ENCODE results near the gene EIF1AX. TPM values are rescaled to one million over a fixed set of nuclear protein-coding genes. Genes with fewer than 3 reads are reported as not detected.
A peak's percentile ranks its signal among the peaks of the same experiment; 100 is the strongest.

Gene EIF1AX
- total and polyA plus RNA-seq, 9 of the 15 experiments (the other 6 are each of a cell fraction or from before 2014, with no cell fraction given) = 54.2 to 178 (median 73.5) TPM

GRCh38 chrX:20141281-20142220 lies at the start of gene EIF1AX (continued):
- no peak for TF ChIP-seq ATF3 (IDR thresholded peaks at IDR 0.05)
- no peak for TF ChIP-seq ATF3 (CRISPR knock-in tag; conservative IDR thresholded peaks at IDR 0.05)
- peak; percentile 80 for TF ChIP-seq CXXC5 (CRISPR knock-in tag; IDR thresholded peaks at IDR 0.05)
- 0 out of 2 replicates have a peak, but pooled peaks have one; percentile 14 for TF ChIP-seq HNRNPL (IDR thresholded peaks at IDR 0.05; ENCODE audit: low read depth, low read length)
- TF ChIP-seq TEAD2 (tag; IDR thresholded peaks at IDR 0.05) = no peak
- no peak for TF ChIP-seq BMI1 (IDR thresholded peaks at IDR 0.05; ENCODE audit: low read length)
- no peak for TF ChIP-seq MAFF (IDR thresholded peaks at IDR 0.05; ENCODE audit: low read length)
- no peak for TF ChIP-seq TFE3 (CRISPR knock-in tag; IDR thresholded peaks at IDR 0.05)
- no peak for TF ChIP-seq HOXB6 (CRISPR knock-in tag; IDR thresholded peaks at IDR 0.05; ENCODE audit: borderline replicate concordance)
- no peak for TF ChIP-seq MITF (IDR thresholded peaks at IDR 0.05)
- no peak for TF ChIP-seq ZBED1 (IDR thresholded peaks at IDR 0.05)
- TF ChIP-seq CAMTA2 (CRISPR knock-in tag; conservative IDR thresholded peaks at IDR 0.05) = no peak
- TF ChIP-seq, protein P1, sequence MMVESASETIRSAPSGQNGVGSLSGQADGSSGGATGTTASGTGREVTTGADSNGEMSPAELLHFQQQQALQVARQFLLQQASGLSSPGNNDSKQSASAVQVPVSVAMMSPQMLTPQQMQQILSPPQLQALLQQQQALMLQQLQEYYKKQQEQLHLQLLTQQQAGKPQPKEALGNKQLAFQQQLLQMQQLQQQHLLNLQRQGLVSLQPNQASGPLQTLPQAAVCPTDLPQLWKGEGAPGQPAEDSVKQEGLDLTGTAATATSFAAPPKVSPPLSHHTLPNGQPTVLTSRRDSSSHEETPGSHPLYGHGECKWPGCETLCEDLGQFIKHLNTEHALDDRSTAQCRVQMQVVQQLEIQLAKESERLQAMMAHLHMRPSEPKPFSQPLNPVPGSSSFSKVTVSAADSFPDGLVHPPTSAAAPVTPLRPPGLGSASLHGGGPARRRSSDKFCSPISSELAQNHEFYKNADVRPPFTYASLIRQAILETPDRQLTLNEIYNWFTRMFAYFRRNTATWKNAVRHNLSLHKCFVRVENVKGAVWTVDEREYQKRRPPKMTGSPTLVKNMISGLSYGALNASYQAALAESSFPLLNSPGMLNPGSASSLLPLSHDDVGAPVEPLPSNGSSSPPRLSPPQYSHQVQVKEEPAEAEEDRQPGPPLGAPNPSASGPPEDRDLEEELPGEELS (CRISPR knock-in tag; IDR thresholded peaks at IDR 0.05; ENCODE audit: borderline replicate concordance) = no peak
- peak; percentile 10 for TF ChIP-seq PRDM10 (IDR thresholded peaks at IDR 0.05; ENCODE audit: partially characterized antibody)
- peak; percentile 56 for TF ChIP-seq GTF2B (IDR thresholded peaks at IDR 0.05; ENCODE audit: extremely low read depth, insufficient read length)
- no peak for TF ChIP-seq CHD2 (IDR thresholded peaks at IDR 0.05; ENCODE audit: low read depth, low read length)
- TF ChIP-seq NR2F6 (CRISPR knock-in tag; IDR thresholded peaks at IDR 0.05) = no peak
